HG02678 (cell line): ENCODE measurements around the gene CFAP410.
"Not testable (repeated sequence)": the region's sequence is repeated elsewhere in the genome, so short reads cannot be mapped to it uniquely, and the experiment has no call there.

Experiments used
- ATAC-seq: cut with Tn5 transposase; IDR thresholded peaks from one replicate; pipeline ENCODE4 v1.9.1; 2021; ENCODE audit warnings: mild to moderate bottlenecking, moderate library complexity; ENCODE audit not compliant: unreplicated experiment

CFAP410 gene

DNA sequence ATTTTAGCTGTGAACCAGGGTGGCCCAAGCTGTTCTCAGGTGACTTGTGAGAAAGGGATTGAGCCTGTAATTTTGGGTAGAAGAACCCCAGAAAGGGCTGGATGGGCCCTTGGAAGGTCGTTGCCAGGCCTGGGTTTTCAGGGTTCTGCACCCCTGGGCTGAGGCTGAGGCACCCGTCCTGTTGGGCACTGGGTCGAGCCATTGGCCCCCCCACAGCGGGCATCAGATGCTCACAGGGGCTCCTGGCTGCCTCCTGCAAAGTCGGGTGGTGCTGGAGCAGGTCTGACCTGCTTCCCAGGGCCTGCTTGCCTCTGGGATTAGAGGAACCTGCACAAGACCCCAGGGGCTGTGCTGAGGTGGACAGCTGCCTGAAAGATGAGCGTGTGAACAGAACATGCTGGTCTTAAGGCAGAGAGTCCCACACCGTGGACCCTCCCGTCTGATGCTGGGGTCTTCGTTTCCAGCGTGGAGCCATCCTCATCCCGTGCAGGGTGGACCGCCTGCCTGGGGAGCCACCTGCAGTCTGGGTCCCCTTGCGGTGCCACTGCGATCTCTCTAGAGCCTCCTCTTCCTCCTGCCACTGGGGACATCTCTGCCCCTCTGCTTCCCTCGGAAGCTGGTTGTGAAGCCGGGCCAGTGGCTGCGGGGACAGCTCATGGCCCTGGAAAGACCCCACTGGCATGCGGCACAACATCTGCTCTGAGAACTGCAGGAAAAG is 12.5 kb upstream of the CFAP410 start:
- ATAC-seq, result no peak

DNA sequence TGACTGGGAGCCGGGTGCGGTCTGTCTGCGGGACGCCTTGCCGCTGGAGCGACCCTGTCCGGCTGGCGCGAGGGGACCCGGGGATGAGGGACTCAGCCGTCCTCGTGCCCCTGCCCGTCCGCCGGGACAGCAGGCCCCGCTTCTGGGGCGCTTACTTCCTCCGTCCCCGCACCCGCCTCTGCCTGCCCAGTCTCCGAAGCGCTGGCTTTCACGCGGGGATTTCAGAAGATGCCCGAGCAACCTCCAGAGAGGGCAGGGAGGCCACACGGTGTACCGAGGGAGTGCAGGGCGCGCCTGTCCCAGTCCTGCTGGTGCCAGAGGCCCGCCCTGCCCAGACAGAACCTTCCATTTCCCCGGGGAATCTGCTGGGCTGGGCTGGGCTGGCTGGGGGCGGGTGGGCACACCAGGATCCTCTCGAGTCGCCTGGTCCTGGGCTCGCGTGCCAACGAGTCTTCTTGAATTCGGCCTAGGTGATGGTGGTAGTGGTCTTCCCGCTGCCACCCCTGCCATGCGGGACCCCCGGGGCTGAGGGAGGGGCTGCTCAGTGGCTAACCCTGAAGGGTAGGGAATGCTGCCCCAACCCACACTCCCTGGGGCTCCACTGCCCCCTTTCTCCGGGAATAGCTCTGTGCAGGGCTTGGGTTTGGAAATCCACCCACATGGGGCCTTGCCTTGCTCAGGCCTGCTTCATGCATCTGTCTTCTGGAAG is 11.7 kb upstream of the CFAP410 start:
- ATAC-seq, result no peak

DNA sequence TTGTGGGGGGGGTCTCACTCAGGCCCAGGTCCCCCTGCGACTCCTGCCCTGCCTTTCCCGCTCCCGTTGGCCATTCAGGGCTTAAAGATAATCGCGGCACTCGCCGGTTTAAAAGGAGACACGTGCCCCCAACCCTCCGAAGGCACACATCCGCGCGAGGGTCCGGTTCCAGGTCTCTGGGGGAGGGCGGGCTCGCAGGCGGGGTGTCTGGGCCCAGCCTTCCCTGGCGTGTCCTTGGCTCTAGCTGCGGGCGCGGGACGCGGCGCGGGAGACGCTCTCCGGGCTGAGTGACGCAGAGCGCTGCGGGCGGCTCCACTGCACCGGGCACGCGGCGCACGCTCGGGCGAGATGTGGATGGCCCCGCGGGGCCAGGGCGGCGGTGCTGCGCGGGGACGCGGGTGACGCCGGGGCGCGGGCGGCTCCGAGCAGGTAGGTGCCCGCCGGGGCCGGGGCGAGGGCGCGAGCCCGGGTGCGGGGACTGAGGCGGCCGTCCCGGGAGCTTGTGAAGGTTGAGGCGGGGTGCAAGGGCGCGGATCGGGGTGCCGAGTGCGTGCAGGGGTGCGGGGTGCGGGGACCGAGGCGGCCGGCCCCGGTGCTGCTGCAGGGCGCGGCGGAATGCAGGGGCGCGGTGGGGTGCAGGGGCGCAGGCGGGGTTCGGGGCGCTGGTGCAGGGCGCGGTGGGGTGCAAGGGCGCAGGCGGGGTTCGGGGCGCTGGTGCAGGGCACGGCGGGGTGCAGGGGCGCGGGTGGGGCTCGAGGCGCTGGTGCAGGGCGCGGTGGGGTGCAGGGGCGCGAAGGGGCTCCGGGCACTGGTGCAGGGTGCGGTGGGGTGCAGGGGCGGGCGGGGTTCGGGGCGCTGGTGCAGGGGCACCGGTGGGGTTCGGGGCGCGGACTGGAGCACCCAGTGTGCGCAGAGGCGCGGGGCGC is 10.9 kb upstream of the CFAP410 start:
- no peak for ATAC-seq

DNA sequence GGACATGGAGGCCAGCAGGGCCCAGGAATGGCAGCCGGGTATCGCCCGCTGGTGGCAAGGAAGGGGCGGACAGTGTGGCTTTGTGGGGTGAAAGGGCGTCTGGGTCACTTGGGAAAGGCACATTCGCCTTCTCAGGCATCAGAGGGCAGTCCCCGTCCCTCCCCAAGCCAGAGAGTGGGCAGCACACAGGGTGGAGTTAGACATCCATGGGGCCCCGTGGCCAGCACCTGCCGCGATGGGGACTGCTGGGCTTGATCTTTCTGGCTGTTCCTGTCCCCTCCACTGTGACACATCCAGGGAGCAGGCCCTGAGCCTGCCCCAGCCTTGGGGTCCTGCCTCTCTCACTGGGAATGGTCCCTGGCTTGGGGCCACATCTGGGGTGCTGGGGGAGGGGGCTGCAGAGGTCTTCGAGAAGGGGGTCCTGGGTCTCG is 10.2 kb upstream of the CFAP410 start:
- ATAC-seq, result no peak

DNA sequence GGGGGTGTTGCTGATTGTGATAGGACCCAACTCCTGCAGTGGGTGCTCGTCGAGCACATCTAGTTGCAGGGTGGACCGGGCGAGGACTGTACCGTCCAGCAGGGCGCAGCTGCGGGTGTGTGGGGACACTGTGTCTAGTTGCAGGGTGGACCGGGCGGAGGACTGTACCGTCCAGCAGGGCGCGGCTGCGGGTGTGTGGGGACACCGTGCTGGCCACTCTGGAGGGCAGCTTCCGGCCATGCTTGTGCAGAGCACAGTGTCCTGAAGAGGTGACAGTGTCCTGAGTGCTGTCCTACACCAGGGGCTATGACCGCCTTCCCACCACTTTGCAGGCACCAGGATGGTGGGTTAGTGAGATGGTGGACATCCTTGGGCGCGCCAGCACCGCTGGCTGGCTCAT is 9.7 kb upstream of the CFAP410 start:
- no peak for ATAC-seq

DNA sequence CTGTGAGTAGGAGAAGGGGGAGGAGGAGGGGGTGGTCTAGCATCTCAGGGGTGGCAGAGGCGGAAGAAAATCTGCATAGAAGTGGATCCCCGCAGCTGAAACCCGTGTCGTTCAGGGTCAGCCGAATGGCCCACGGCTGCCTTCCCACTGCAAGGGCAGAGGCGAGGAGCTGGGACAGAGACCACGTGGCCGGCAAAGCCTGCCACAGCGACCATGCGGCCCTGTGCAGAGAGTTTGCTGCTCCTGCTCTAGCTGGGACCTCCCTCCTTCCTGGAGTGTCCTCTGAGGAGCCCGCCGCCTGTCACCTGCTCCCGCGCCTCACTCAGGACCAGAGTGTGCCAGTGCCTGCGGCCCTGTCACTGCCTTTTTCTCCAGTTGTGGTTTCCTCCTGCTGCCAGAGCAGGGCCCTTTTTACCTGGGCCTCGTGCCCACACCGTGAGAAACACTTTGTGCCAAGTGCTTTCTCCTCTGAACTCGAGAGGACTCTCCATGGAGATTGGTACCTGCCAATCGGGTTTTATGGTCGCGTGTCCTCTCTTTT is 8.8 kb upstream of the CFAP410 start:
- ATAC-seq, result no peak

DNA sequence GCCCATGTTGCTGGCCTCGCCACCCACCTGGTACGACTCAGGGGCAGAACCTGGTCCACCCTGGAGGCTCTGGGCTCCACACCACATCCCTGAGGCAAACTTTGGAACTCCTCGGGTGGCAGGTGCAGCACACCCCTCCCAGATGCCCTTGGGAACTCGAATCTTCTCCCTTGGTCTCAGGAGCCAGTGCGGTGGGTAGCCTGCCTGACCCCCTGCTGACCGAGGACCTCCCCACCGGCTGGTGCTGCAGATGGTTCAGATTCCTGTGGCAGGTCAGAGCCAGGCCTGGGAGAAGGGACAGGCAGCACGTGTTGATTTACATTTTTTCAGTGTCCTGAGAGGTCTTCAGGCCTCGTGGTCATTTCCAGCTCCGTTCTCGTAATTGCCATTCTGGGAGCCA is 6.3 kb upstream of the CFAP410 start:
- no peak for ATAC-seq

DNA sequence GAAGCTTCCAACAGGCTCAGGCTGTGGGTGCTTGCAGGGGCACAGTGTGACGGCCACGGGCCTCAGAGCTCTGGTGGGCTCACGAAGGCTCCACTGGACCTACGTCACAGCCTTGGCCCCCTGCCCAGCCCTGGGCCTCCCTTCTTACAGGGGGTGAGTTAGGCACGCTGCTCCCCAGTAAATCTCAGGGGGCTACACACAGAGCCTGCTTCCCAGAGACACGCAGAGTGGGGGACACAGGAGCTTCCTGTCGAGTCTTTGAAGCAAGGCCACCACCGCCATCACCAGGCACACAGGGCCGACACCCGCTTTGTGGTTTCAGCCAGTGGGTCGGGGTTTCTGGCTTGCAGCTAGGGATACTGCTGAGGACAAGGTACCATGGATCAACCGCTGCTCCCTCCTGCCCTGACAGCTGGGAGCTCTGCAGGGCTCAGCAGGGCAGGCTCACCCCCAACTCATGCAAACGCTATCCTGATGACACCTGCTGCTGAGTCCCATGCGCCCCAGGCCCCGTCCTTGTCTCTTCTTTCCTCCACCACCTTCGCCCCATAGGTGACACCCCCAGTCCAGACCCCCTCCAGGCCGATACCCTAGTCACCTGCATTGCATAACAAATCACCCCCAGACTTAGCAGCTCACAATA is 5.5 kb upstream of the CFAP410 start:
- ATAC-seq, result no peak

DNA sequence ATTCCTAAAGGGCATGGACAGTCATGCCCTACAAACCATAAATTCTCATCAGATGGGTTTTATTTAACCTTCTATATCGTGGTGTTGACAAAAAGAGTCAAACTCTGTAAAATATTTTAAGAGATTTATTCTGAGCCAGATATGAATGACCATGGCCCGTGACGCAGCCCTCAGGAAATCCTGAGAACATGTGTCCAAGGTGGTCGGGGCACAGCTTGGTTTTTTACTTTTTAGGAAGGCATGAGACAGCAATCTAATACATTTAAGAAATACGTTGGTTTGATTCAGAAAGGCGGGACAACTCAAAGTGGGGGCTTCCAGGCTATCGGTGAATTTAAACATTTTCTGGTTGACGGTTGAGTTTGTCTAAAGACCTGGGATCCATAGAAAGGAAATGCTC is 3.8 kb upstream of the CFAP410 start:
- ATAC-seq, result not testable (repeated sequence)

DNA sequence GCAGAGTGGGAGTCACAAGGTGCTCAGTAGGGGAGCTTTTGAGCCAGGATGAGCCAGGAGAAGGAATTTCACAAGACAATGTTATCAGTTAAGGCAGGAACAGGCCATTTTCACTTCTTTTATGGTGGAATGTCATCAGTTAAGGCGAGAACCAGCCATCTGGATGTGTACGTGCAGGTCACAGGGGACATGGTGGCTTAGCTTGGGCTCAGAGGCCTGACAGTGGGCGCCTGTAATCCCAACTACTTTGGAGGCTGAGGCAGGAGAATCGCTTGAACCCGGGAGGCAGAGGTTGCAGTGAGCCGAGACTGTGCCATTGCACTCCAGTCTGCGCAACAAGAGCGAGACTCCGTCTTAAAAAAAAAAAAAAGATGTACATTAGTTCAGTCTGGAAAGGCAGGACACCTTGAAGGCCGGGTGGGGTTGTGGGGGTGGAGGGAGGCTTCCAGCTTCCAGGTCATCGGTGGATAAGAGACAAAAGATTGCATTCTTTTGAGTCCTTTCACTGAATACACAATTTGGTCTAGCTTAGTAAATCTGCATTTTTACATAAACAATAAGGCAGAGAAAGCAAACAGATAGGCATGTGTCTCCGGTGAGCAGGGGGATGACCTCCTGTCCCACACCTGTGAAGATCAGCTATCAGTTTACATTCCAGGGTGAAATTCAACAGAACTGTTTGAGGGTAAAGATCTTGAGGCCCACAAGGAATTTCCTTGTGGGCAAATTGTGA is 2.7 kb upstream of the CFAP410 start:
- not testable (repeated sequence) for ATAC-seq

DNA sequence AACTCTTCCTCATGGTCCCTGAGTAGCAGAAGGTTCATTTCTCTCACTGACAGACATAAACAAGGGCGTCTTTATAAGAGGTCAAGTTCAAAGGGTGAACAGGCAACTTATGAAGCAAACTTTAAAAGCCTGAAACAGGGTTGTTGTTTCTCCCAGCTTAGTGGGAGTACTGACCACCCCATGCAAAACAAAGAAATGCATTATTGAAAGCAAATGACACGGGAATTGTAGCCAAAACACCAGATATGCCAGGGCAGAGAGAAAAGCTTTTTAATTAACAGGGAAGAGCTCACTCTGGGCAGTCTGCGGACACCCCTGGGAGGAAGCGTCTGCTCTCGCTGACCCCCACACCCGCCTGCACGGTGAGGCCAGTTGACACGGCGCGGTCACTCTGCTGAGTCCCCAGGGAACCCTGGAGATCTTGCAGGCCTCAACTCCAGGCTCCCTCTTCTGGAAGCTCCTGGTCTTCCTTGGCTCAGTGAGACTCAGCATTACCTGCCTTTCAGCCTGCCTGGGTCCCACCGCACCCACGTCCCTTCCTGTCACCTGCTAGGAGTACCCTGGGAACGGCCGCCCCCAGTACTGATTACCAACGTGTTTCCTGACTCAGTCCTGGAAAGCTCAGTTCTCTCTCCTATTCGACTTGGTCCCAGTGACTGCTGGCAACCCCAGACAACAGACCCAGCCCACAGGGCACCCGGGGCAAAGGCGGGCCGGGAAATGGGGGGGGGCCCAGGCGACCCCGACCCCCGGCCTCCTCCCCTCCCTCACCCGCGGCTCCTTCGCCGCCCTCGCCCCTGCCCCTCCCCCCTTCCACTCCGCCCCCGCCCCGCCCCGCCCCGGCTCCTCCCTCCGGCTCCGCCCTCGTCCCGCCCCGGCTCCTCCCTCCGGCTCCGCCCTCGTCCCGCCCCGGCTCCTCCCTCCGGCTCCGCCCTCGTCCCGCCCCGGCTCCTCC is 972 bp downstream of the CFAP410 start:
- no peak for ATAC-seq

DNA sequence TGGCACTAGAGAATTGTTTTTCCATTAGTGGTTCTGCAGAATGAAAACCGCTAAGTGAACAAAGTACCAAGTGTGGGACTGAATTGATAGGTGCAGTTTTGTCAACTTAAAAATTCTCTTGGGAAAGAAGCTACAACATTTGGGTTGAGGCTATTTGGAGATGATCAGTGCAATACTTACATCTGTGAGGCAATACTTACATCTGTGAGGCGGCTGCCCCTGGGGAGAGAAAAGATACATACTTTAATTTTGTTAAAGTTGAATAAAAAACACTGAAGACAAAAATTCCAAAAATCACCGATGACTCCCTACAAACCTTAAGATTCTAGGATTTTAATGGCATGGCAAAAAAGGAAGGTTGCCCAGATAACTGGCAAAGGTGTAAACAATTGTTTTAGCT is 1.7 kb downstream of the CFAP410 start:
- no peak for ATAC-seq

DNA sequence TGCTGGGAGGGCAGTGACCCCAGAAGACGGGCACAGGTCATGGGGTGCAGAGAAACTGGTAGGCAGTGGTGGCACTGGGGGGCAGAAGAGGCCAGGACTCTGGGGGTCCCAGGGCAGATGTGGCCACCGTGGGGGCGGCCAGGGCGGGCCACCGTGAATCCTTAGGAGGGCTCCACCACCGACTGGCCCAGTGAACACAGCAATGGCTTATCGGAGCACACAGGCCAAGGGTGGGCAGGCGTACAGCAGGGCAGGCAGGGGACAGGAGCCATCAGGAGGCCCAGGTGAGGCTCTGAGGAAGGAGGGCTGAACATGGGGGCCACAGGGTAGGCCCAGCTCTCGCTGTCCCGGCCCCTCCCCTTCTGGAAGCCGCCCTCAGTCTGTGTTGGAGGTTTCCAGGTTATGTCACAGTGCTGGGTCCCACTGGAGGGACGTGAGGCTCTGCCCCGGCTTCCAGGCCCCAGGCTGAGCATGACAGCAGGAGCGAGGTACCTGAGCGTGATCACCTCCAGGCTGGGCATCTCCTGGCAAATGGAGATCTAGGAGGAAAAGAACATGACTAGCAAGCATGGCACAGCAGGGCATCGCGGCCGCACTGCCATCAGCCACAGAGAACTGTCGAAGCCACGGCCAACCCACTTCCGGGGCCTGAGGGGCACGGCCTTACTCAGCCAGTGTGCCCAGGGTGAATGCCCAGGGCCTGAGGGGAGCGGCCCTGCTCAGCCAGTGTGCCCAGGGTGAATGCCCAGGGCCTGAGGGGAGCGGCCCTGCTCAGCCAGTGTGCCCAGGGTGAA is 3.7 kb downstream of the CFAP410 start:
- ATAC-seq, result no peak

DNA sequence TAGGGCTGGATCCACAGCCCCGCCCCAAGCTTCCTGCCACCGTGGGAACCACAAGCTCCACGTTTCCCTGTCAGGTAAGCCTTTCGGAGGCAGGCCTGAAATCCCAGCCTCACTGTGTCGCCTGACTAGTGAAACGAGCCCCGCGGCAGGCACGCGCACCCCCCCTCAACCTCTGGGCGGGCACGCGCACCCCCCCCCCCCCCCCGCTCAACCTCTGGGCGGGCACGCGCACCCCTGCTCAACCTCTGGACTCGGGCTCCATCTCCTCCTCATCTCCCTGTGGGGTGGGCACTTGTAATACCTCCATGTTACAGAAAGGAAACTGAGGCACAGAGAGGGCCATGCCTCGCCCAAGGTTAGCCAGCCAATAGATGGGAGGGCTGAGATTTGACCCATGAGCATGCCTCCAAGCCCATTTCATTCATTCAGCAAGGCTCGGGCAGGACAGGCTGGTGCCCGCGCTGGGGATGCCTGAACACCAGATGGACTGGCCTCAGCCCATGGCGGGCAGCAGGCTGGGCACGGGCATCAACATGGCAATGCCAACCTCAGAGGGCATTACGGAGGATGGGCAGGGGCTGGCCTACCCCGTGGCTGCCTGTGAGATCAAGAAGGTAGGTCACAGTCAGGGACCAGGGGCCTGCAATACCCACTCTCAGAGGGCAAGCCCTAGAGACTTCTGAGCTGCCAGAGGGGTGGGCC is 4.7 kb downstream of the CFAP410 start:
- ATAC-seq, result no peak

DNA sequence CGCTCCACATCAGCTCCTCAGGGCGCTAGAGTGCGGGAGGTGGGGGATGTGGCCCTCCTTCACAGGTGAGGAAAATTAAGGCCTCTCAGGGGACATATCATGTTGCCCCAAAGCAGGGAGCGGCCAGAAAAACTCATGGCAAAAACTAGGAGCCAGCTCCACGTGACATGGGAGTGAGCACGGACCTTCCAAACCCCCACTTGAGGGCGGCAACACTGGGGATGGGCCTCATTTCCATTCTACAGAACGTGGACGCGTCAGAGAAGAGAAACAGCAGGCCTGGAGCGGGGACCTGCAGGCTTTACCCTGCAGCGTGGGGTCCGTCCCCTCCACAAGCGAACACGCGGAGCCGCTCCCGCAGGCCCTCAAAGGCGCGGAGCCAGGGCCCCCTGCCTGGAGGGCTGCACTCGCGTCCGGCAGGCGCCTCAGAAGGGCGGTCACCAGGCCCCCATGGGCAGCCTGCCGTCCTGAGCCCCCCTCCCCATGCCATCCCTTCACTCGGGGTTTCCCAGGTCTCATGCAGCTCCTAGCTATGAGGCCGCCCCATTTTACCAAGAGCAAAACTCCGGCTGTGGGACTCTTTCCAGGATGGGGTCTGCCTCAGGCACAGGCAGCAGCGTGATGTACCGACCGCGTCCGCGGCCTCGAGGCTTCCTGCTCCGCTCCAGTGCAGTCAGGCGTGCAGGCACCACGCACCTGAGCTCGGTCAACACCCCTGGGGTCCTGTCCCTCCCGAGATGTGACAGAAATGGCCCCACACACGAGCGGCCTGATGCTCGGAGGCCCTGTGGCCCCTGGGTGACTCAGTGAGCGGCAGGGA is 5.5 kb downstream of the CFAP410 start:
- ATAC-seq, result no peak

DNA sequence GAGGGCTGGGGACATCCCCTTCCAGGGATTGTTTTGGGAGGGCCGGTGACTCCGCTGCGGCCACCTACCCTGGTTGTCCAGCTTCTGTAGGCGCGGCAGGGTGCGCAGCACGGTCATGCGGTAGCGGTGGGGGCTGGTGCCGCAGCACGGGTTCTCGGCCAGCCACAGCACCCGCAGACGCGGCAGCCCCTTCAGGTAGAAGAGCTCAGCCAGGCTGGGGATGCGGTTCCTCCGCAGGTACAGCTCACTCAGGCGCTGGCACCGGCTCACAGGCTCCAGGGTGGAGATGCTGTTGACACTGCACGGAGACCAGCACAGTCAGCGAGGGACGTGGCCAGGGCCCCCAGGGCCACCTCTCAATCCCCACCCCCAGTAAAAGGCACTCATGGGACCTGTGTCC is 6.2 kb downstream of the CFAP410 start:
- no peak for ATAC-seq

DNA sequence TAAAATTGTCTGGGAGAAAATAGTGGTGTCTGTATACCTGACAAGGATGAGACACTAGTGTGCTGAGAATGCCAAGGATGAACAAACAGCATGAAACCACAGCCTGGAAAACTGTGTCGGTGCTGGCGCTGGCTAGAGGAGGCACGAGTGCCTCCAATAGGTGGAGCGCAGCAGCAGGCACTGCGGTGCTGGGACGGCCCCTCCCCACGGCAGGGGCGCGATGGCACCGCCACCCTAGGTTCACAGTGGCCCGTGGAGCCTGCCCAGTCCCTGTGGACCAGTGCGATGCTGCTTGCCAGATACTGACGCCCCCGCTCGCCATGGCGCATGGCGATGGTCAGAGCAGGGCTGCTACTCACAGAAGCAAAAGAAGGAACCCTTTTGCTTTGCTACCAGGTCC is 6.8 kb downstream of the CFAP410 start:
- no peak for ATAC-seq
